CMK (cell line): Measurements from ENCODE around the gene MT1H.
A peak's percentile ranks its signal among the peaks of the same experiment; 100 is the strongest.
"Not testable (repeated sequence)": the region's sequence is repeated elsewhere in the genome, so short reads cannot be mapped to it uniquely, and the experiment has no call there.

Experiments
- DNase-seq: peaks from one replicate; pipeline ENCODE4 v3.0.0-alpha.2; 2010; ENCODE audit warnings: low read depth

MT1H gene

DNA sequence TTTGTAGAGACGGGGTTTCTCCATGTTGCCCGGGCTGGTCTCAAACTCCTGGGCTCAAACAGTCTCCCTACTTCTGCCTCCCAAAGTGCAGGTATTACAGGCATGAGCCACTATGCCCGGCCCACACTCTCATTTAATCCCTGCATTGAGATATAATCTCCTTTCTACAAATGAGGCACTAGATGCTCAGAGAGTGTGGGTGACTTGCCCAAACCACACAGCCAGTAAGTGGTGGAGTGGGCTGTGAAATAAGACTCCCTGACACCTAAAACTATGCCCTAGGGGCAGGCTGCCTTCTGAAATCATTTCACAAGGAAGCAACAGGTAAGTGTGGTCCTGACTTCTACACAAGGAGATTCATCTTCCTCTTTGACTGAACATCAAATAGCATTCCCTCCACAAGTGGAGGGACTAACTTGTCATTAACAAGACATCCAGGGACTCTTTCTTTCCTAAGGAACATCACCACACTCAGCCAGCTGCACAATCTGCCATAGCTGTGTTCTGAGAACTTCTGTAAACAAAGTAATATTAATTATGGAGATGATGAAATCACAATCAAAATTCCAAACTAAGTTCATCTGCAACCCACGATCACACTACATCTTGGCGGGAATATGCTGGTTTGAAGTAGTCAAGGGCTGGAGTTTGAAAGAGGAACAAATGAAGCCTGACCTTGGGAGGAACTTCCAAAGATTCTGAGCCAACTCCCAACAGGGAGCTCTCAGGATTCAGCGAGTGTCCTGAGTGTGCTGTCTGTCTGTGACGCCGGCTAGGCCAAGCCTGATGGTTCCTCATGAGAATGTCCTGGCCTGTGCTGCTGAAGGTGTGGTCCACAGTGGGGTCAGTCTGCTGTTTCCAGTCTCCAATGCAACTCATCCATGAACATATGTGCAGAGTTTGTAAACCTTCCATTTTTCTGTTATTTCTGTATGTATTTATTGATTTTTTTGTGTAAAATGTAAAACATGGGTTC lies 4.0 kb upstream of the MT1H start:
- not testable (repeated sequence) for DNase-seq

- no peak for DNase-seq
These were observed 1.7 kb upstream of the MT1H start, which contains the start of gene MT1G for GRCh38 chr16:56667581-56668571. MT1G (minus strand) TSS chr16:56668065; CDS start chr16:56667993, 72 bp downstream.

GRCh38 chr16:56669840-56670619 lies 416 bp downstream of the MT1H start:
- DNase-seq, result no peak

DNA sequence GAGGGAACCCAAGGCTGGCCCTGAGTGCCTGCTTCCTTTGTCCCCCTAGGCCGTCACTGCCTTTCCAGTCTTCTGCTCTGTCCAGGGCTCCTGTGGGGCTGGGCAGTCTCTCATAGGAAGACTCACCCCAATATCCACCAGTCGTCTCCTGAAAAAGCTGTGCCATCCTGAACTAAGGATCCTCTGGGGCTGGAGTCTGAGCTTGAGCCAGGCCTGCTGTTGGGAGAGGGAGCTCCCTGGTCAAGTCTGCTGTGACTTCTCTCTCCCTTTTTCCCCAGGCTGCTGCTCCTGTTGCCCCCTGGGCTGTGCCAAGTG lies 963 bp downstream of the MT1H start:
- no peak for DNase-seq

DNA sequence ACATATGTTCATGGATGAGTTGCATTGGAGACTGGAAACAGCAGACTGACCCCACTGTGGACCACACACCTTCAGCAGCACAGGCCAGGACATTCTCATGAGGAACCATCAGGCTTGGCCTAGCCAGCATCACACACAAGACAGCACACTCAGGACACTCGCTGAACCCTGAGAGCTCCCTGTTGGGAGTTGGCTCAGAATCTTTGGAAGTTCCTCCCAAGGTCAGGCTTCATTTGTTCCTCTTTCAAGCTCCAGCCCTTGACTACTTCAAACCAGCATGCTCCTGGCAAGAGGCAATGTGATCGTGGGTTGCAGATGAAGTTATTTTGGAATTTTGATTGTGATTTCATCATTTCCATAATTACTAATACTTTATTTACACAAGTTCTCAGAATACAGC lies 2.1 kb downstream of the MT1H start:
- DNase-seq, result not testable (repeated sequence)

DNA sequence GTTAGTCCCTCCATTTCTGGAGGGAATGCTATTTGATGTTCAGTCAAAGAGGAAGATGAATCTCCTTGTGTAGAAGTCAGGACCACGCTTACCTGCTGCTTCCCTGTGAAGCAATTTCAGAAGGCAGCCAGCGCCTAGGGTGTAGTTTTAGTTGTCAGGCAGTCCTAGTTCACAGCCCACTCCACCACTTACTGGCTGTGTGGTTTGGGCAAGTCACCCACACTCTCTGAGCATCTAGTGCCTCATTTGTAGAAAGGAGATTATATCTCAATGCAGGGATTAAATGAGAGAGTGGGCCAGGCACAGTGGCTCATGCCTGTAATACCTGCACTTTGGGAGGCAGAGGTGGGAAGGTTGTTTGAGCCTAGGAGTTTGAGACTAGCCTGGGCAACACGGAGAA lies 2.6 kb downstream of the MT1H start:
- not testable (repeated sequence) for DNase-seq

DNA sequence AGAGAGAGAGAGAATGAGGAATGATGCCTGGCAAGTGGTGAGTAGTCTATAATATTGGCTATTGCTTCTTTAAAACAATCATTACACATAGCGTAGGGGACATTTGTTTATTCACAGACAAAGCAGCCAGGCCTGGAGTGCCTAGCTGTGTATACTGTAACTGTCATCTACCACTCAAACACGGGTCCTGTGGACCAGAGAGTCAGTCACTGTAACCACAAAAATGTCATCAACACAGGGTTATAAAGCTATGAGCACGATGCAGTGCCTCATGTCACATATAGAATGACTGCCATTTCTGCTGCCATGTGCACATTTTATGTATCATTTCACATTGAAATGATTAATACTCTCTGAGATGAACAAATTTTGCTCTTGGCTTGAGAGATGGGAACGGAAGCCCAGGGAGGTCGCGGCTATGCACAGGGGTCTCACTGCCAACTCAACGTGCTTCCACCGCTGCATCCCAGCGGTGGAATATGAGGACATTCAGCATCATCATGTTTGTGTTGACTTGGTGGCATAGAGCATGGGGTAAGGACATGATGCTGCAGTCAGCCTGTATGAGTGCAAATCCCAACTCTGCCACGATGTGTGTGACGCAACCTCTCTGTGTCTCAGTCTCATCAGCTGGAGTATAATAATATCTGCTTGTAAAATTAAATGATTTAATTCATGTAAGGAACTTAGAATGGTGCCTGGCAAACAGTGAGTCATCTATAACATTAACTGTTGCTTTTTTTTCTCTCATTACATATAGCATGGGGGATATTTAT lies 3.3 kb downstream of the MT1H start:
- no peak for DNase-seq

DNA sequence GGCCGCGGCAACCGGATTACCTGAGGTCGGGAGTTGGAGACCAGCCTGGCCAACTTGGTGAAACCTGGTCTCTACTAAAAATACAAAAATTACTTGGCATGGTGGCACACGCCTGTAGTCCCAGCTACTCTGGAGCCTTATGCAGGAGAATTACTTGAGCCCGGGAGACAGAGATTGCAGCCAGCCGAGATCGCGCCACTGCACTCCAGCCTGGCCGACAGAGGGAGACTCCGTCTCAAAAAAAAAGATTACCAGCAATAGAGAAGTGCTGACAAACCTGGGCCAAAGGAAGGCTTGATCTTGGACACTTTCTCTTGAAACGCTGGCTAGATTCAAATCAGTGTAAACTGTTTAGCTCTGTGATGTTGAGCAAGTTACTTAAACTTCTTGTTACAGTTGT lies 4.3 kb downstream of the MT1H start:
- DNase-seq, result no peak

GRCh38 chr16:56674570-56674969 lies 5.0 kb downstream of the MT1H start:
- DNase-seq, result not testable (repeated sequence)

GRCh38 chr16:56675685-56676210 lies 6.1 kb downstream of the MT1H start:
- DNase-seq, result no peak

GRCh38 chr16:56677474-56677873 lies 7.9 kb downstream of the MT1H start:
- DNase-seq, result no peak

DNA sequence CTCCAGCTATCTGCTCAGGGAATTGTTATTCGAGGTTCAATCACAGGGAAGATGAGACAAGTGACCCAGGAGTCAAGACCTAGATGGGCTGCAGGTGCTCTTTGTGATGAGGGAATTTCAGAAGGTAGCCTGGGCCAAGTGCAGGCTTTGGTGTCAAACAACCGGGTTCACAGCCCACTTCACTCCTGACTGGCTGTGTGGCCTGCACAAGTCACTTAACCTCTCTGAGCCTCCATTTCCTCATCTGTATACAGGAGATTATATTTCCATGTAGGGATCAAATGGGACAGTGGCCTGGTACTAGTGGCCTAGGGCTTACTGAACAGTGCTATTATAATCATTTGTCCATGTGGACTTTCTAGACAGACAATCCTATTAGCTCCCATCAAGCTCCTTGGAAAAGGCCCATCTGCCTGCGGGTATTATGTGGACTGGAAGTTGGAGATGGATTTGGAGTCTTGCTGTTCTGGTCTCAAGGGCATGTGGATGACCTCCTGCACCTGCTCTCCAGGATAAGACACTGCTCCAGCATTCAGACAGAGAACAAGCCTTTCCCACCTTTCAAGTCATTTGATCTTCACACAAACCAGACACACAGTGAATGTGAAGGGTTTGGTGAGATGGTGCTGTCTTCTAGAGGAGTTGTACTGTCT lies 9.6 kb downstream of the MT1H start:
- no peak for DNase-seq

- no peak for DNase-seq
These were observed 10.2 kb downstream of the MT1H start for GRCh38 chr16:56679818-56680217.

GRCh38 chr16:56681939-56682702 lies 12.5 kb downstream of the MT1H start, which contains the start of gene MT1X:
MT1X (plus strand) TSS chr16:56682470; CDS start chr16:56682541, 71 bp downstream.
- DNase-seq, result peak; percentile 49

- DNase-seq, result no peak
These were observed 13.2 kb downstream of the MT1H start for GRCh38 chr16:56682703-56683397.

DNA sequence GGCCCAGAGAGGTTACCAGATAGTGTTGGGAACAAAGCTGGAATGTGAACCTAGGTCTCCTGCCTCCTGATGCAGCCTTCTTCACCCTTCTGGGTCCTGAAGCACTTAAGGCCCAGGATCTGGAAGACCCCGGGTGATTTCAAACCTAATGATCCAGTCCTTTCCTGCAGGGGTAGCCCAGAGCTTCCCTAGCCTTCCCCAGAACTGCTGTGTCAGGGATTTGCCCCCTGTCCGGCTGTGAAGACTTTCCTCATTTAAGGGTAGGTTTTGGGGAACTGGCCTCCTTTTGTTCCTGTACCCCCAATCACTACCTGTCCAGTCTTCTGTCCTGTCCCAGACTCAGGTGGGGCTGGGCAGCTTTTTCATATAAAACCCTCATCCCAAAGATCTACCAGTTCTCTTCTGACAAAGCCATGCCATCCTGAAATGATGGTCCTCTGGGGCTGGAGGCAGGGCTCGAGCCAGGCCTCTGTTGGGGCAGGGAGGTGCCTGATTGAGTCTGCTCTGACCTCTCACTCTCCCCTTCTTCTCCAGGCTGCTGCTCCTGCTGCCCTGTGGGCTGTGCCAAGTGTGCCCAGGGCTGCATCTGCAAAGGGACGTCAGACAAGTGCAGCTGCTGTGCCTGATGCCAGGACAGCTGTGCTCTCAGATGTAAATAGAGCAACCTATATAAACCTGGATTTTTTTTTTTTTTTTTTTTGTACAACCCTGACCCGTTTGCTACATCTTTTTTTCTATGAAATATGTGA lies 14.0 kb downstream of the MT1H start:
- DNase-seq, result no peak

DNA sequence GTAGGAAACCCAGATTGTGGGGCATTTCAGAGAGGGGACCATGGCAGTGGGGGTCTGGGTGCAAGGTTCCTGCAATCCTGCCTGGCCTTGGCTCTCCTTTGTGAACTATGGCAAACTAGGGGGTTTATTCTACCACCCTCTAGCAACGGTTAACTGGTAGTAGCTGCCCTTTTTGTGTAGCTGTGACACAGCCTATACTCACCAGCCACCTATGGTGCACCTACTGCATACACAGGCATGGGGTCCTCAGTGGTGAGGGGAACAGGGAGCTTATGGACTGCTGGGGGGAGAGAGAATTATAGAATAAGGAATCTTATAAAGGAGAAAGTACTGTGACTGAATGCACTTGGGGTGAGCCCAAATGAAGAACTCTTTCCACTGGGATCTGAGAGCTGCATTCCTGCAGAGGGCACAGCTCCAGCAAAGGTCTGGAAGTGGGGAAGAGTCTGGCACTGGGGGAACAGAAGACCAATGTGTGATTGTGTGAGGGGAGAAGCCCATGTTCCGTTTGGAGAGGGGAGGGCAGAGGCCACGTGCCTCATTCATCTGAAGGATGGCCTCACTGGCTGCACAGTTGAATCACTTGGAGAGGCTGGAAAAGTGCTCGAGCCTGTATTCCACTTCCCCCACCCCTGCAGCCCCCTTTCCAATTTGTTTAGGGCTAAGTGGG lies 14.8 kb downstream of the MT1H start:
- no peak for DNase-seq
